NB4 (cell line): ENCODE results near the gene TRABD.

Source experiments
- CTCF ChIP-seq: IDR thresholded peaks from one replicate; pipeline ENCODE4 v1.5.1; 2012; ENCODE audit warnings: low read depth, low read length
- POLR2A ChIP-seq: IDR thresholded peaks from 2 replicates; pipeline ENCODE4 v1.6.1; 2011; ENCODE audit warnings: mild to moderate bottlenecking; ENCODE audit not compliant: insufficient read length; ENCODE audit errors: extremely low read depth

GRCh38 chr22:50209893-50210292, 24.2 kb downstream of the TRABD start:
- TF ChIP-seq CTCF (peak; percentile 92), POLR2A (no peak)
